Measurements from ENCODE around the gene NSMCE1.

DNA sequence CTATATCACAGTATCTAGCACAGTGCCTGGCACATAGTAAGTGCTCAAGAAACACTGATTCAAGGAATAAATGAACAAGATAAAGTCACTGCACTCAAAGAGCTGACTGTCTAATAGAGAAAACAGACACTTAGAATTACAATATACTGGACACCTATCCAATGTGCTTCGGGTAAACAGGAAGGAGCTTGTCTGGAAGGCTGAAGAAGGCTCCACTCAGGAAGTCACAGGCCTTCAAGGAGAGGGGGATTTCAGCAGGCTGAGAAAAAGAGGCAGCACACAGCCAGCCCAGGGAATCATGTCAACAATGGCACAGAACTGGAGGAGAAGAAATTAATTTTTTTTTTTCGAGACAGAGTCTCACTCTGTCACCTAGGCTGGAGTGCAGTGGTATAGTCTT, 35.5 kb upstream of the NSMCE1 start:
- TF ChIP-seq, protein P1, sequence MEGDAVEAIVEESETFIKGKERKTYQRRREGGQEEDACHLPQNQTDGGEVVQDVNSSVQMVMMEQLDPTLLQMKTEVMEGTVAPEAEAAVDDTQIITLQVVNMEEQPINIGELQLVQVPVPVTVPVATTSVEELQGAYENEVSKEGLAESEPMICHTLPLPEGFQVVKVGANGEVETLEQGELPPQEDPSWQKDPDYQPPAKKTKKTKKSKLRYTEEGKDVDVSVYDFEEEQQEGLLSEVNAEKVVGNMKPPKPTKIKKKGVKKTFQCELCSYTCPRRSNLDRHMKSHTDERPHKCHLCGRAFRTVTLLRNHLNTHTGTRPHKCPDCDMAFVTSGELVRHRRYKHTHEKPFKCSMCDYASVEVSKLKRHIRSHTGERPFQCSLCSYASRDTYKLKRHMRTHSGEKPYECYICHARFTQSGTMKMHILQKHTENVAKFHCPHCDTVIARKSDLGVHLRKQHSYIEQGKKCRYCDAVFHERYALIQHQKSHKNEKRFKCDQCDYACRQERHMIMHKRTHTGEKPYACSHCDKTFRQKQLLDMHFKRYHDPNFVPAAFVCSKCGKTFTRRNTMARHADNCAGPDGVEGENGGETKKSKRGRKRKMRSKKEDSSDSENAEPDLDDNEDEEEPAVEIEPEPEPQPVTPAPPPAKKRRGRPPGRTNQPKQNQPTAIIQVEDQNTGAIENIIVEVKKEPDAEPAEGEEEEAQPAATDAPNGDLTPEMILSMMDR (IDR thresholded peaks at IDR 0.05) = no peak
- TF ChIP-seq POLR2A (IDR thresholded peaks at IDR 0.05) = no peak

Measured in testis (tissue), 2 donors.